ENCODE measurements around the gene DTNBP1.
A peak's percentile ranks its signal among the peaks of the same experiment; 100 is the strongest.
"Not testable (repeated sequence)": the region's sequence is repeated elsewhere in the genome, so short reads cannot be mapped to it uniquely, and the experiment has no call there.

DTNBP1 gene

DNA sequence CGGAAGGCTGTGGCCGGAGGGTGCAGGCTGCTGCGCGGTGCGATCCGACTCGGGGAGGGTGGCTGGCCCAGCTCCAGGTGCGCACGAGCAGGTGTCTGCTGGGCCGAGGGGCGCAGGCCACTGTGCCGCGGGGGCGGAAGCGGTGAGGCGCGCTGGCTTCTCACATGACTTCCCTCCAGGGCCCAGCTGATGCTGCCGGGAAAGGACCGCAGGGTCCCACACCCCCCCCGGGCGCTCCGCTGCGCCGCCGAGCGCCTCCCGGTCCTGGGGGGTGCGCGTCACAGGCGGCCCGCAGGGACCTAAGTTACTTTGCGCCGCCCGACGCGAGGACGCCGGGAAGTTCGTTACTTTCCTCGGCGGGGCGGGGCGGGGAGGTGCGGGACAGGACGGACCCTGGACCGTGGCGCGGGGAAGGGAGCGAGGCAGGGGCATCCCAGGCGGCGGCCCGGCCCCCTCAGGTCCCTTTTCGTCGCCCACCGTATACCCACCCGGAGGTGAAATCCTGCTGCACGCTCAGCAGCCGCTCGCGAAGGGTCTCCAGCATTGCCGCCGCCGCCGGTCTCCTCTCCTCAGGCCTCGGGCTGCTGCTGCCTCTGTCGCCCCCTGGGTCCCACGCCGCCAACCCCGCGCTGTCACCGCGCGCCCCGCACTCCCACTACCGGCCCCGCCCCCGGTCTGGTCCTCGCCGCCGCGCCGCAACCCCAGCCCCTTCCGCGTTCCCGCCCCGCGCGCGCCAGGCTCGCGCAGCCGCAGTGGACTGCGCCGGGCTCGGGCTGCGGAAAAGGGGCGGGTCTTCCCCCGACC lies at the start of gene DTNBP1:
Gene DTNBP1 (minus strand): TSS at position 703 of the 804 bp plus-strand sequence. CDS start 159 bp downstream, at position 544.
- DNase-seq, result peak; percentile 76 to 79

DNA sequence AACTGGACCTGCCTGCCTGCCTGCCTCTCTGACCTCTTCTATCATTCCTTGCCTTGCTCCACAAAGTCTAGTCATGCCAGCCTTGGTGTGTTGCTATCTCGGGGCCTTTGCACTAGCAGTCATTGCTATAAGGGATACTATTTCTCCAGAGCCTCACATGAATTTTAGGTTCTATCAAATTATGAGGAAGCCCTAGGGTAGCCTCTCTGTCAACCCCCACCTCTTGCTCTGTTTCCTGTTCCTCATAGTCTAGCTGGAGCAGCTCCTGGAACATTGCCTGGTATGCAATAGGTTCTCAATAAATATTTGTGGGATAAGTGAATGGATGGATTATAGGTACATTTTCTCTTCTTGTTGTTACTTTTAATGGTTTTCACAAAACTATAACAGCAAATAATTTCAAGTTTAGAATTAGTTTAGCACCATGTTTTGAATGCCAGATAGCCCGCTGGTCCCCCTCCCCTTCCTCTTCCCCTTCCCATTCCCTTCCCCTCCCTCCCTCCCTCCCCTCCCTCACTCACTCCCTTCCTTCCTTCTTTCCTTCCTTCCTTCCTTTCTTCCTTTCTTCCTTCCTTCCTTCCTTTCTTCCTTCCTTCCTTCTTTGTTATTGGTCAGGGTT lies 46.9 kb upstream of the DTNBP1 start:
- DNase-seq, result no peak

GRCh38 chr6:15708231-15708630 lies 45.4 kb upstream of the DTNBP1 start:
- DNase-seq, result no peak

GRCh38 chr6:15705981-15706380 lies 43.2 kb upstream of the DTNBP1 start:
- no peak for DNase-seq

DNA sequence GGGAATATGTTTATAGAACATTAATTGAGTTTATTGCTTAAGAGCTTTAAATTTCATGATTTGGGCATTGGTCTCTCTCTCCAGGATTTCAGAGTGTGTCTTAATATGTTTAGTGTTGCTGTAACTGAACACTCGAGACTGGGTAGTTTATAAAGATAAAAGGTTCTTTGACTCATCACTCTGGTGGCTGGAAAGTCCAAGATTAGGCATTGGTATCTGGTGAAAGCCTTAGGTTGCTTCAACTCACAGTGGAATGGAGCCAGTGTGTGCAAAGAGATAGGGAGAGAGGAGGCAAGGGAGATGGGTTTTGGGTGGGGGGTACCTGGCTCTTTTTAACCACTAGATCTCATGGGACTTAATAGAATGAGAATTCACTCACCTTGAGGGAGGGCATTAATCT lies 35.6 kb upstream of the DTNBP1 start:
- no peak for DNase-seq

- DNase-seq, result no peak
These were observed 35.1 kb upstream of the DTNBP1 start for GRCh38 chr6:15697895-15698294.

DNA sequence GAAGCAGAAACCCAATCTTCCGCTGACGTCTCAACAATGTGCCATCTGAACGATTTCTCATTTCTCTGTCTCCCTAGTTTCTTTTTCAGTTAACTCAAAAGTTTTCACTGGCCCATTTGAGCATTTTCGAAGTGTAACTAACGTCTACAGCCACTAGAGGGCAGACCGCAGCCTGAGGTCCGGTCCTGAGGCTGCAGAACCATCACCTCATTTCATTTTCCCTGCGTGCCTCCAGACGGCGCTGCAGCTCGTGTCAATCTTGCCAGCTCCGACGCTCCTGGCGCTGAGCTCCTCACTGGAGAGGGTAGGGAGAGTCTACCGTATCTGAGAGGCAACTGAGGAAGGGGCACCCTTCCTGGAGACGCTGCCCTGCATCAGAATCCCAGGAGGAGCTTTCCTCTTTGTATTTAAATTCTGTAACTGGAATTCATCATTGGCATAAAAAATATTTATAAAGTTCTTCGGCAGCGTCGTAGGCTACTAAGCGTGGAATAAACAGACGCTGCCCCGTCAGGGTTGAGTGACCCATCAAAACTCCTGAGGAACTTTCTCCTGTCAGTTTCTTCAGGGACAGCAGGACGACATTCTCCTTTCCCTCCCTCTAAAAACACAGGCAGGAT lies 28.5 kb upstream of the DTNBP1 start:
- DNase-seq, result peak; percentile 67 to 72

DNA sequence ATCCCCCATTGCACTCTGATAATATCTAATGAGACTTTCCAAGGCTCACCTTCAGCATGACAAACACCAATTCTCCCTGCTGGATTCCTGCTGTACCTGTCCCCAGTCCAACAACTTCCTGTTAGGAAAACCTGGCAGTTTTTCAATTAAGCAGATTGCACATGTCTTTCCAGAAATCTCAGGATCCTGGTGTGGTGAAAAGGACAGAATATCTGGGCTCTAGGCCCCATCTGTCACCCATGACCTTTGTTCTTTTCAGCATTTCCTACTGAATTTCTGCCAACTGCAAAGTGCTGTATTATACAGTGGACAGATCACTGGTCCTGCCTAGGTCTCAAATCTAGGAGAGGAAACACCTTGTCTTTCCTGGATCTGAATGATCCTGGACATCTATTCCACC lies 27.7 kb upstream of the DTNBP1 start:
- DNase-seq, result no peak

- DNase-seq, result no peak
These were observed 27.0 kb upstream of the DTNBP1 start for GRCh38 chr6:15689586-15690482.

GRCh38 chr6:15685619-15686018 lies 22.8 kb upstream of the DTNBP1 start:
- DNase-seq, result no peak

GRCh38 chr6:15682965-15683822 lies 20.4 kb upstream of the DTNBP1 start:
- no peak for DNase-seq

DNA sequence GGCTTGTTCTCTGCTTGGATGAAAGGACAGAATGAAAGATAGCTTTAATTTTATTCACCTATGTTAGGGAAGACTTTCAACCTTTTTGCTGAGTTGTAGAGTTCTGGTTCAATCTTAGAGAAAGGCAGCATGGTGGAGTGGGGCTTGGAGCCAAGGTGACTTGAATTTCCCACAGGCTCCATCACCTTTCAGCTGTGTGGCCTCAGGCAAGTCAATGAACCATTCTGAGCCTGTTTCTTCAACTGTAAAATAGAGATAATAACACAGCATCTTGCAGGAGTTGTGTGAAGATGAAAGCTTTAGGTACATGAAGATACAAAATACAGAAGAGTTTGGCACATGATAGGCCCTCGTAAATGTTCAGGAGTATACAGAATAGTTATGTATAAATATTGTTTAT lies 19.1 kb upstream of the DTNBP1 start:
- DNase-seq, result no peak

- no peak for DNase-seq
These were observed 15.7 kb upstream of the DTNBP1 start for GRCh38 chr6:15678514-15678913.

DNA sequence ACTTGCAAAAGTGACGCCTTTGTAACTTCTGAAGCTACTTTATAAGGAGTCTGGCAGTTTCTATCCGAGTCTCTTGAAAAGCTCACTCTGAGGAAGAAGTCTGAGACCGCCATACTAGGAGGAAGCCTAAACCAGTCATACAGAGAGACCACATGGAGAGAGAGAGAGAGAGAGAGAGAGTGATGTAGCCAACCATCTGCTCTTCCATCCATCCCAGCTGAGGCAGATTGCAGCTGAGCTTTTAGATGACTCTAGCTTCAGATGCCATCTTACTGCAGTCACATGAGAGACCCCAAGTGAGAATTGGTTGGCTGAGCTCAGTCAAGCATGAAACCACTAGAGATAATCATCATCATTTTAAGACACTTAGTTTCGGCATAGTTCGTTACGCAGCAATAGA lies 15.0 kb upstream of the DTNBP1 start:
- no peak for DNase-seq

DNA sequence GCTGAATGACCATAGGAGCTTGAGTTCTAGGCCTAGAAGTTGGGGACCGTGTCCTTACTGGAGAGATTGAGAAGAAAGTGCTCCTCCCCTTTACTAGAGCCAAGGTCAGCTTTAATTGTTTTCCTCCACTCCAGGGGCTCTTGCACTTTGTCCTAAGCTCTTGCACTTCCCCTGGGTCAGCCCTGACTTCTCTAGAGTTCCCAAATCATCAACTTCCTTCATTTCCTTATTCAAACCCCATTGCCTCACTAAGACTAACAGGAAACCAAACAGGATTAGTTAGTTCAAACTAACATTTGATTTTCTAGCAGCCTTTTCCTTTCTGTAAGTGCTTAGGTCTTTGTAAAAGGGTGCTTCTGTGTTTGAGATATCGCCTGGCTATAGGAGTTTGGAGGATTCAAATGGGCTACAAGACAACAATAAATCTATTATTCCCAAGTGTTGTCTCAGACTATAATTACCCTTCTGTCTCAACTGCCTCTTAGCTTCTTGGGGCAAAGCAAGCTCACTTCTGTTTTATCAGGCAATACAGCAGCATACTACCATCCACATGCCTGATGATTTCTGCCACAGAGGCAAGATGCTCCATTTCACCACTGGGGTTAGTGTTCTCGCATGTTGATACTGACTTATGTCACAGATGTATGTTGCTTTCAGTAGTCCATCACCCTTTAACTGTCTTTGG lies 12.8 kb upstream of the DTNBP1 start:
- DNase-seq, result no peak

GRCh38 chr6:15674690-15675386 lies 12.0 kb upstream of the DTNBP1 start:
- no peak for DNase-seq

DNA sequence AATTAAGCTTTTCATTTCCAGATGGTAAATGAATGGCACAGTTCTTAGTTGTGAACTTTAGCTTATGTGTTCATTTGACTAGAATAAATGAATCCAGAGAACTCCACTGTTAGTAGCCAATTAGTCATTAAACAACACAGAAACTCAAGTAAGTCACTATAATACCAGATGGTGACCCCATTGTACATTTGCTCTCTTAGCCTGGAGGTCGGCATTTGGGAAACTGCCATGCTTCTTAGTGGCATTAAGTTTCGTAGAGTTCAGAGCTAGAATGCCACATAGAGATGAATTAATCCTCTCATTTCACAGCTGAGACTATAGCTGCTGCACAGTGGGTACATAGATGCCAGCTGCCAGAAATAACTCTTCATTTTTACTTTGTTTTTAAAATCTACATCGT lies 10.8 kb upstream of the DTNBP1 start:
- DNase-seq, result no peak

DNA sequence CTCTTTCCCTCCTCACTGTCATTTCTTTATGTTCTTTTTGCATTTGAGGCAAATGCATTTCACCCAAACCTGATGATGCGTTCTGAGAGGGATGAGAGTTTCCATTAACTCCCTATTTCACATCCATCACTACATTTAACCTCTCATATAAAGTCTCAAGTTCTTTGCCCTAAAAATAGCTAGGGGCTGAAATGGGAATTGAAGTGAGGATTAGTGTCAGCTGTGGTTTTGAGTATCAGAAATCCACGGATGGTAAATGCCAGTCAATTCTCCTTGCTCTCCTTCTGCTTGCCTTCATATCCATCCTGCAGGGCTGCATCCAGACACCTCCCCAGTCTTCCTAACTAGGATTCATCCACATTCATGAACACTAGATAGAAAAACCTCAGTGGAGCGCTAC lies 10.0 kb upstream of the DTNBP1 start:
- DNase-seq, result no peak

GRCh38 chr6:15672291-15672690 lies 9.5 kb upstream of the DTNBP1 start:
- no peak for DNase-seq

DNA sequence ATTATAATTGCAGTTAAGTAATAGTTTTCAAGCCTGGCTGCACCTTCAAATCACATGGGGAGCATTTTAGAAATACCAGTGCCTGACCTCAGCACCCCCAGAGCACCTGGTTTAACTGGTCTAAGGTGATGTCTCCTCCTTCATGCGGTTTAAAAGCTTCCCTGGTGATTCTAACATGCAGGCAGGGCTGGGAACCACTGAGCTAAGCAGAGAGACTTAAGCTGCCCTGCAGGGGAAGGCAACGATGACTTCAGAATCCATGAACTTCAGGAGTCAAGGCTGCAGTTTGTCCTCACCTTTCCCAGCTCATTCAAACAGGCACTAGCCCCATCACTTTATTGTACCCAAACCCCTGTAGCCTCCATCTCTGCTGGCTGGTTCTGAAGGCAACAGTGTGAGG lies 6.1 kb upstream of the DTNBP1 start:
- DNase-seq, result no peak

- DNase-seq, result not testable (repeated sequence)
These were observed 4.1 kb upstream of the DTNBP1 start for GRCh38 chr6:15666896-15667295.

Data from activated CD4-positive, alpha-beta T cell treated with anti-CD3 and anti-CD28 coated beads, Interleukin-2, amount 50 U/mL, for 4 hours (primary cell).